ENCODE data around the gene GEMIN4. TPM values are rescaled to one million over a fixed set of nuclear protein-coding genes. Genes with fewer than 3 reads are reported as not detected.

Gene GEMIN4
- polyA plus RNA-seq, 1 of the 3 experiments (the other 2 are of a cell fraction), result 12.5 TPM

- TF ChIP-seq CTCF (IDR thresholded peaks at IDR 0.05) (no peak), ELF1 (IDR thresholded peaks at IDR 0.05) (no peak), TEAD4 (IDR thresholded peaks at IDR 0.05; ENCODE audit: borderline replicate concordance, insufficient read depth) (no peak)
Observed at GRCh38 chr17:744937-745336, 7.1 kb downstream of the GEMIN4 start (continued).

- CTCF ChIA-PET, result interaction anchor here (0.7 to 1.3 kb wide), 2 partner anchors 331 to 434 kb away, joined by 3 to 4 read pairs; no protein-coding TSS in a partner anchor
Observed at GRCh38 chr17:743139-743538, 8.9 kb downstream of the GEMIN4 start.

More at GRCh38 chr17:743139-743538, 8.9 kb downstream of the GEMIN4 start:
- Histone ChIP-seq H3K9me2 (no peaks in the 10 kb centered on the region), H3K4me2 (no peak overlapping the region), H3K4me3 (ENCODE audit: low read depth in 2 of 2, low read length in 1 of 2) (no peak overlapping the region), H3K27ac (ENCODE audit: low read depth in 2 of 2, low read length in 1 of 2) (no peak overlapping the region), H3K27me3 (ENCODE audit: insufficient read depth) (no peaks in the 10 kb centered on the region), H3K9ac (no peak overlapping the region), H2AFZ (ENCODE audit: low read depth) (no peak overlapping the region), H4K20me1 (ENCODE audit: insufficient read depth) (no peaks in the 10 kb centered on the region), H3F3A (replicated peaks; ENCODE audit: insufficient read depth) (no peaks in the 10 kb centered on the region), H3K36me3 (replicated peaks in 1 of 2; ENCODE audit: control insufficient read depth in 1 of 2, insufficient read depth in 2 of 2, low read length in 1 of 2) (peaks cover 20 to 73% of the 10 kb centered on the region in 2 experiments), H3K9me3 (no peaks in the 10 kb centered on the region), H3K79me2 (ENCODE audit: insufficient read depth) (peaks cover 20% of the 10 kb centered on the region; the same call in 1 of the 2 replicates), H3K4me1 (ENCODE audit: control insufficient read depth in 1 of 2, insufficient read depth in 2 of 2, low read depth in 1 of 2, low read length in 1 of 2) (no peaks in the 10 kb centered on the region)
- WGBS (ENCODE audit: low lambda C conversion rate), result 96% methylated on average over 4 of the region's 4 CpGs
- no peak for DNase-seq
- no peak for TF ChIP-seq MAX (IDR thresholded peaks at IDR 0.05; ENCODE audit: low read depth)
- TF ChIP-seq FOXM1 (IDR thresholded peaks at IDR 0.05; ENCODE audit: low read depth), result no peak
- no peak for TF ChIP-seq POLR2AphosphoS5 (IDR thresholded peaks at IDR 0.05; ENCODE audit: low read depth, low read length)
- TF ChIP-seq ZBTB33 (IDR thresholded peaks at IDR 0.05; ENCODE audit: borderline replicate concordance, low read depth), result no peak
- no peak for TF ChIP-seq GATA2 (CRISPR knock-in tag; IDR thresholded peaks at IDR 0.05)
- TF ChIP-seq IRF3 (IDR thresholded peaks at IDR 0.05; ENCODE audit: low read depth, low read length), result no peak
- no peak for TF ChIP-seq ELF1 (IDR thresholded peaks at IDR 0.05)
- TF ChIP-seq CTCF (IDR thresholded peaks at IDR 0.05), result no peak
- TF ChIP-seq FOXJ3 (CRISPR knock-in tag; IDR thresholded peaks at IDR 0.05), result no peak
- no peak for TF ChIP-seq TEAD4 (IDR thresholded peaks at IDR 0.05; ENCODE audit: borderline replicate concordance, insufficient read depth)
- POLR2A ChIA-PET, result no interaction called here
